Chondrocyte (in vitro differentiated cells): ENCODE measurements around the gene AMFR. TPM values are rescaled to one million over a fixed set of nuclear protein-coding genes. Genes with fewer than 3 reads are reported as not detected.

Experiments used
- DNase-seq: peaks from one replicate; pipeline ENCODE4 v3.0.0; 2021; ENCODE audit warnings: mixed read lengths, low spot score
- H3K27ac Mint-ChIP-seq: one replicate; pipeline ENCODE4 v1.8.0; 2021; ENCODE audit warnings: mild to moderate bottlenecking, moderate library complexity, mixed read lengths; ENCODE audit not compliant: unreplicated experiment
- H3K27me3 Mint-ChIP-seq: 2 replicates; pipeline ENCODE4 v1.8.0; 2021; ENCODE audit warnings: low read depth, mixed read lengths
- H3K36me3 Mint-ChIP-seq: 2 replicates; pipeline ENCODE4 v1.8.0; 2021; ENCODE audit warnings: low read depth, mixed read lengths
- H3K4me1 Mint-ChIP-seq: 2 replicates; pipeline ENCODE4 v1.8.0; 2021; ENCODE audit warnings: low read depth, mild to moderate bottlenecking, mixed read lengths
- H3K4me3 Mint-ChIP-seq: one replicate; pipeline ENCODE4 v1.8.0; 2021; ENCODE audit warnings: mild to moderate bottlenecking, moderate library complexity, mixed read lengths; ENCODE audit not compliant: unreplicated experiment
- H3K9me3 Mint-ChIP-seq: 2 replicates; pipeline ENCODE4 v1.8.0; 2021; ENCODE audit warnings: low read depth, mixed read lengths
- total RNA-seq: library from RNA; stranded (reverse); gene quantifications from 3 replicates; pipeline ENCODE4 v1.2.1, GENCODE V29; 2021
- TF ChIP-seq, protein P1 (sequence below): fragments of 200-600 bp; sonication (generic); IDR thresholded peaks from 2 replicates; pipeline ENCODE4 v1.5.0; 2021; ENCODE audit warnings: antibody characterized with exemption, mild to moderate bottlenecking, moderate library complexity

Gene AMFR
- total RNA-seq, 1 donor from 2014 or later = 104 TPM

DNA sequence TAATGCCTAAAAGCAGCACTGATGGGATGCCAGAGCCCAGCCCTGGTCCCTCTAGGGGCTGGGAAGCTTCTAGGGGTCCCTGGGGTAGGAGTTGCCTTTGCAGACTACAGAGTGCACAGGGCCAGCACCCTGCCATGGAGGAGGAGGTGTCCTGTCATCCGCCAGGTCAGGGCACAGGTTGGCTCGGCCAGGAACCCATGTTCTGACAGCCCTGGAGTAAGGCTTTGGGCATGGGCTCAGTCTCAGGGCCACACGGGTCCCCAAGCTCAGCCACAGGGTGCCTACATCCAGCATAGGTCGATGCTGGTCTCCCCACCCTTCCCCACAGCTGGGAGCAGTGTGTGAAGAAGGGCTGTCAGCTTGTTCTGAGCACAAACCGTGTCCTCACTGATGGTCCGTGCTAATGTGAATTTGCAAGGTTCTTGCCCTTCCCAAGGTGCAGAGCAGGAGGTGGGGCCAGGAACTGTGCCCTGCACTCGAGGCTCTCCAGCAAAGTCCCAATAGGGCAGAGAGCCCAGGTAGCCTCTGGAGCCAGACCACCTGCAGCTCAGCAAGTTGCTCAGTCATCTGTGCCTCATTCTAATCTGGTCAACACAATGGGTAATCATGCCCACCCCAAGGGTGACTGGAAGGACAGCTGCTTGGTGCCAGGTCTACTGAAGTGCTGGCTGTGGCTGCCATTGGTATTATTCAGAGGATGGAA lies 72.8 kb downstream of the AMFR start:
- H3K4me3 Mint-ChIP-seq = no peak overlapping the region
- no peaks in the 10 kb centered on the region for H3K36me3 Mint-ChIP-seq
- no peaks in the 10 kb centered on the region for H3K9me3 Mint-ChIP-seq
- peaks cover 22% of the 10 kb centered on the region for H3K4me1 Mint-ChIP-seq
- no peaks in the 10 kb centered on the region for H3K27me3 Mint-ChIP-seq
- H3K27ac Mint-ChIP-seq = no peak overlapping the region
- TF ChIP-seq, protein P1, sequence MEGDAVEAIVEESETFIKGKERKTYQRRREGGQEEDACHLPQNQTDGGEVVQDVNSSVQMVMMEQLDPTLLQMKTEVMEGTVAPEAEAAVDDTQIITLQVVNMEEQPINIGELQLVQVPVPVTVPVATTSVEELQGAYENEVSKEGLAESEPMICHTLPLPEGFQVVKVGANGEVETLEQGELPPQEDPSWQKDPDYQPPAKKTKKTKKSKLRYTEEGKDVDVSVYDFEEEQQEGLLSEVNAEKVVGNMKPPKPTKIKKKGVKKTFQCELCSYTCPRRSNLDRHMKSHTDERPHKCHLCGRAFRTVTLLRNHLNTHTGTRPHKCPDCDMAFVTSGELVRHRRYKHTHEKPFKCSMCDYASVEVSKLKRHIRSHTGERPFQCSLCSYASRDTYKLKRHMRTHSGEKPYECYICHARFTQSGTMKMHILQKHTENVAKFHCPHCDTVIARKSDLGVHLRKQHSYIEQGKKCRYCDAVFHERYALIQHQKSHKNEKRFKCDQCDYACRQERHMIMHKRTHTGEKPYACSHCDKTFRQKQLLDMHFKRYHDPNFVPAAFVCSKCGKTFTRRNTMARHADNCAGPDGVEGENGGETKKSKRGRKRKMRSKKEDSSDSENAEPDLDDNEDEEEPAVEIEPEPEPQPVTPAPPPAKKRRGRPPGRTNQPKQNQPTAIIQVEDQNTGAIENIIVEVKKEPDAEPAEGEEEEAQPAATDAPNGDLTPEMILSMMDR = no peak
- peak; percentile 92 for DNase-seq

DNA sequence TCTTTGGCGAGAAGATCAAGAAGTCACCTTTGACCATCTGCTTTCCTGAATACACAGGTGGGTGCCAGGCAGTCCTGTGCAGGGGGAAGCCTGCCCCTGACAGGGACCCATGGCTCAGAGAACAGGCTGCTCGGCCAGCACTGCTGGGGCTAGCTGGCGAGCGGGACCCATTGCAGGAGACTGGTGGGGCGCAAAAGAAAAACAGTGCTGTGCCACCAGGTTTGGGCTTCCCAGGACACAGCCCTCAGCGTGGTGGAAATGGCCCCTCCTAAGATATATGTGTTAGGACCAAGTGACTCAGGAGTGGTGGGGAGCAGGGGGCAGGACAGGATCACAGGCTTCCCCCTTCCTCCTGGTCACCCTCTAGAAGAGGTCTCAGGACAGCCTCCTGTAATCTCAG lies 73.9 kb downstream of the AMFR start:
- TF ChIP-seq, protein P1 = no peak
- Mint-ChIP-seq H3K4me3 (peak overlapping the region; percentile 0), H3K27ac (no peak overlapping the region), H3K9me3 (no peaks in the 10 kb centered on the region), H3K4me1 (peaks cover 11% of the 10 kb centered on the region), H3K36me3 (no peaks in the 10 kb centered on the region), H3K27me3 (no peaks in the 10 kb centered on the region)
- DNase-seq = no peak

DNA sequence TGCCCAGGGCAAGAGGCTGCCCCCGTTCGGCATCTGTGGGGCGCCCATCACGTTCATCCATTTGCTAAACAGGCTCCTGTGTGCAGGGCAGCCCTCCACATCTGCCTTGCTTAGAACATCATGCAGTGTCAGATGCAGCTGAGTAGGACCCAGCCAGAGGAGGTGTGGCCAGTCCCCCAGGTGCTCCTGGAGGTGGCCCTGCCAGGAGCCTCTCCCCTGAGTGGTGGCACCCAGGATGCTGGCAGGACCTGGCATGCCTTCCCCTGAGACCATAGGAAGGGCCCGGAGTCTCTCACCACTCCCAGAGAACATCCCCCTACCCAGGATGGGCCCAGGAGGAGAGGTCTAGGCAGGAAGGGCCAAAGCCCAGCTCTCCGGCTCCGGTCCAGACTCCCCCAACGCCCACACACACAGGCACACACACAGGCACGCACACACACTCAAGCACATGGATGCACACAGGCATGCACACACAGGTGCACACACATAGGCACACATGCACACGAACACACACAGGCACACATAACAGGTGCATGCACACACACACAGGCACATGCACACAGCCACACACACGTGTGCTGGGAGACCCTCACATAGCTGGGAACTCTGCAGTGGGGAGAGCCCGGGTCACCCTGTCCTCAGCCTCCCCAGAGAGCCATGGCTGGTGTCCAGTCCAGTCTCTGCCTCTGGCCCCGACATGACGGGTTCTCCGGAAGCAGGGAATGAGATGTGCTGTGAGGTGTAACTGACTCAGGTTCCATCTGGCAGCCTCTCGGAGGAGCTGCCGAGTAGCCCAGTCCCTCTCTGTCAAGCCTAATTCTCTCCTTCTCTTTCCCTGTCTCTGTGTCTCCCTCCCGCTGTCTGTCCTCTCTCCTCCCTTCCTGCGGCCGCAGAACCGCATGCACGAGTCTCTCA lies 74.6 kb downstream of the AMFR start:
- no peak overlapping the region for H3K27ac Mint-ChIP-seq
- DNase-seq = peak; percentile 77
- H3K9me3 Mint-ChIP-seq = no peaks in the 10 kb centered on the region

DNA sequence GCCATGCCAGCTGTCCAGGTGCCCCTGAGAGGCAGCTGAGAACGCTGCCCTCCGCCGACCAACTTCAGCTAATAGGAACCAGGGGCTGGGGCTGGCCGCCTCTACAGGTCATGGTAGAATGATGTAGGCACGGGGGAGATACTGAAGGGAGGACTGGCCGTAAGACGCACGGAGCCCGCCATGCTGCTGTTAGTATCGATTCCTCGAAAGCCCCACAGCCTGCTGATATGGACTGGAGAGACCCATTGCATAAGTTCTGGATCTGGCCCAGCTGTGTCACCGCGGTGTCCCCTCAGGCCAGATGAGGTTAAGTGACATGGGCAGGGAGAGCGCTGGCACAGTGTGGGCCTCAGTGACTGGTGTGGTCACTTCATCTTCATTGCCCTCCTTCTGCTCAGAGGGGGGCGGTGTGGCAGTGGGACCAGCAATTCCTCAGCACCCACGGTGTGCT lies 75.6 kb downstream of the AMFR start:
- Mint-ChIP-seq H3K4me3 (no peak overlapping the region), H3K27ac (no peak overlapping the region), H3K9me3 (no peaks in the 10 kb centered on the region), H3K27me3 (no peaks in the 10 kb centered on the region), H3K36me3 (no peaks in the 10 kb centered on the region), H3K4me1 (no peaks in the 10 kb centered on the region)
- TF ChIP-seq, protein P1 = no peak
- DNase-seq = peak; percentile 72

More for the DNA sequence above, 74.6 kb downstream of the AMFR start:
- TF ChIP-seq, protein P1 = no peak
- Mint-ChIP-seq H3K36me3 (no peaks in the 10 kb centered on the region), H3K27me3 (no peaks in the 10 kb centered on the region), H3K4me1 (peaks cover 4% of the 10 kb centered on the region), H3K4me3 (no peak overlapping the region)

DNA sequence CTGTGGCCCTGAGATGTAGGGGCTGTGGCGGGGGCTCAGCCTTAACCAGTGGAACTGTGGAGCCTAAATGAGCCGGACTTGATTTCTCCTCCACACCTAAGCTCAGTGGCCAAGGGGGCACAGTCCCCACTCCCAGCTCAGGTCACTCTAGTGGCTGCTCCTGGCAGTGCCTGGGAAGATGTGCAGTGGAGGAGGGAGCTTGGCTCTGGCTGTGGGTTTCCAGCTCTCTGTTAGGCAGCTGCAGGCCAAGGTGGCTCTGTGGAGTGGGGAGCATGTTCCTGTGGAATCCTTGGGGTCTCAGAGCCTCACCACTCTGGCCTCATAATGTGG lies 76.3 kb downstream of the AMFR start:
- Mint-ChIP-seq H3K36me3 (no peaks in the 10 kb centered on the region), H3K27ac (no peak overlapping the region), H3K9me3 (no peaks in the 10 kb centered on the region), H3K27me3 (no peaks in the 10 kb centered on the region), H3K4me1 (no peaks in the 10 kb centered on the region), H3K4me3 (no peak overlapping the region)
- peak; percentile 63 for DNase-seq
- TF ChIP-seq, protein P1 = no peak
